B cell (primary cell): ENCODE measurements around the gene OR7D2.

Experiments used
- CTCF ChIP-seq: fragments of 200-600 bp; IDR thresholded peaks from one replicate; pipeline ENCODE4 v1.8.0; 2022; ENCODE audit warnings: antibody characterized with exemption, mild to moderate bottlenecking
- EZH2 ChIP-seq: IDR thresholded peaks from 2 replicates; pipeline ENCODE4 v1.6.1; 2012; ENCODE audit warnings: borderline replicate concordance, low read depth, mild to moderate bottlenecking, moderate library complexity, low read length; ENCODE audit not compliant: insufficient read depth, poor library complexity, severe bottlenecking

- TF ChIP-seq CTCF (no peak), EZH2 (no peak)
These were observed 40.7 kb downstream of the OR7D2 start, which contains the start of gene OR7D4 for GRCh38 chr19:9219489-9219888.
